Hepatocyte (in vitro differentiated cells): ENCODE results near the gene PAXX. TPM values are rescaled to one million over a fixed set of nuclear protein-coding genes. Genes with fewer than 3 reads are reported as not detected.

Source experiments
- DNase-seq: peaks from one replicate; pipeline ENCODE4 v3.0.0-alpha.2; 2016; ENCODE audit warnings: low spot score
- H2AFZ ChIP-seq: fragments of 200-600 bp; sonication (generic); 2 replicates; pipeline ENCODE4 v1.6.0; 2016; ENCODE audit warnings: antibody characterized with exemption, mild to moderate bottlenecking
- H3K27ac ChIP-seq: fragments of 200-600 bp; sonication (generic); 2 replicates; pipeline ENCODE4 v1.5.1; 2016; ENCODE audit warnings: mild to moderate bottlenecking
- H3K27me3 ChIP-seq: fragments of 200-600 bp; sonication (generic); 2 replicates; pipeline ENCODE4 v1.6.1; 2016
- H3K36me3 ChIP-seq: fragments of 200-600 bp; sonication (generic); replicated peaks from 2 replicates; pipeline ENCODE4 v1.5.1; 2016; ENCODE audit warnings: low read depth; ENCODE audit not compliant: insufficient read depth
- H3K4me1 ChIP-seq: fragments of 200-600 bp; sonication (generic); 2 replicates; pipeline ENCODE4 v1.5.1; 2016; ENCODE audit warnings: mild to moderate bottlenecking, moderate library complexity; ENCODE audit not compliant: insufficient read depth
- H3K4me2 ChIP-seq: fragments of 200-600 bp; sonication (generic); 2 replicates; pipeline ENCODE4 v1.6.0; 2016
- H3K4me3 ChIP-seq: fragments of 200-600 bp; sonication (generic); 2 replicates; pipeline ENCODE4 v1.5.1; 2016; ENCODE audit warnings: mild to moderate bottlenecking
- H3K79me2 ChIP-seq: fragments of 200-600 bp; sonication (generic); 2 replicates; pipeline ENCODE4 v1.6.0; 2017; ENCODE audit warnings: mild to moderate bottlenecking
- H3K9me2 ChIP-seq: fragments of 200-600 bp; sonication (generic); replicated peaks from 2 replicates; pipeline ENCODE4 v1.6.0; 2017; ENCODE audit warnings: mild to moderate bottlenecking; ENCODE audit not compliant: insufficient read depth
- H3K9me3 ChIP-seq: fragments of 200-600 bp; sonication (generic); 2 replicates; pipeline ENCODE4 v1.5.1; 2016; ENCODE audit warnings: low read depth, mild to moderate bottlenecking
- H4K20me1 ChIP-seq: fragments of 200-600 bp; sonication (generic); 2 replicates; pipeline ENCODE4 v1.6.0; 2016; ENCODE audit warnings: mild to moderate bottlenecking; ENCODE audit not compliant: insufficient read depth, poor library complexity, severe bottlenecking
- CTCF ChIP-seq: fragments of 200-600 bp; sonication (generic); IDR thresholded peaks from 2 replicates; pipeline ENCODE4 v1.5.1; 2016; ENCODE audit warnings: antibody characterized with exemption, mild to moderate bottlenecking; ENCODE audit not compliant: poor library complexity
- EZH2 ChIP-seq: fragments of 200-600 bp; sonication (generic); IDR thresholded peaks from 2 replicates; pipeline ENCODE4 v1.6.1; 2016; ENCODE audit warnings: antibody characterized with exemption, mild to moderate bottlenecking, borderline replicate concordance
- EZH2phosphoT487 ChIP-seq: fragments of 200-600 bp; sonication (generic); IDR thresholded peaks from one replicate; pipeline ENCODE4 v1.6.1; 2018; ENCODE audit warnings: antibody characterized with exemption, mild to moderate bottlenecking, low read depth, moderate library complexity; ENCODE audit not compliant: unreplicated experiment, severe bottlenecking
- WGBS: methylation state at CpG from one replicate; pipeline ENCODE4 v1.1.6; 2016; ENCODE audit warnings: low lambda C conversion rate; ENCODE audit errors: missing lambda C conversion rate; 5-methylcytosine and 5-hydroxymethylcytosine counted together
- polyA plus RNA-seq: library from polyadenylated mRNA; unstranded; fragments of >200 nt; fragmentation: Nextera tagmentation; extraction: Ambion mirVana; gene quantifications from 2 replicates; pipeline ENCODE4 v1.2.1, GENCODE V29; 2016
- total RNA-seq: library from RNA; depleted of rRNA; stranded (reverse); fragments of >200 nt; gene quantifications from 2 replicates; pipeline ENCODE4 v1.2.3, GENCODE V29; 2014

PAXX gene
- total and polyA plus RNA-seq, 2 experiments from 2014 or later = 39.5 to 89.5 TPM

GRCh38 chr9:136997830-136998234, 5.6 kb downstream of the PAXX start:
- no peak for DNase-seq
- WGBS = 91% methylated on average over 18 of the region's 18 CpGs
- TF ChIP-seq EZH2 (no peak), EZH2phosphoT487 (no peak)
- Histone ChIP-seq H3K36me3 (no peaks in the 10 kb centered on the region), H3K4me1 (peaks cover 17% of the 10 kb centered on the region), H3K79me2 (peaks cover 6% of the 10 kb centered on the region), H3K27me3 (no peaks in the 10 kb centered on the region), H3K9me3 (no peaks in the 10 kb centered on the region), H4K20me1 (no peaks in the 10 kb centered on the region), H2AFZ (no peak overlapping the region), H3K27ac (no peak overlapping the region), H3K4me2 (no peak overlapping the region), H3K4me3 (no peak overlapping the region), H3K9me2 (no peaks in the 10 kb centered on the region)

- H3K4me1 ChIP-seq = peaks cover 17% of the 10 kb centered on the region
- no peak overlapping the region for H2AFZ ChIP-seq
- H3K9me2 ChIP-seq = no peaks in the 10 kb centered on the region
- no peak overlapping the region for H3K4me2 ChIP-seq
- H3K27ac ChIP-seq = no peak overlapping the region
- H3K27me3 ChIP-seq = no peaks in the 10 kb centered on the region
- WGBS = 76% methylated on average over 10 of the region's 10 CpGs
- H3K79me2 ChIP-seq = no peaks in the 10 kb centered on the region
- no peaks in the 10 kb centered on the region for H4K20me1 ChIP-seq
- DNase-seq = no peak
- no peaks in the 10 kb centered on the region for H3K36me3 ChIP-seq
- H3K4me3 ChIP-seq = no peak overlapping the region
- TF ChIP-seq EZH2phosphoT487 = no peak
- TF ChIP-seq EZH2 = no peak
- no peak for TF ChIP-seq CTCF
- no peaks in the 10 kb centered on the region for H3K9me3 ChIP-seq
Measured at GRCh38 chr9:137000177-137000930, 8.1 kb downstream of the PAXX start.

- H3K9me2 ChIP-seq = no peaks in the 10 kb centered on the region
- TF ChIP-seq CTCF (no peak), EZH2phosphoT487 (no peak), EZH2 (no peak)
- no peak overlapping the region for H3K4me3 ChIP-seq
- H3K36me3 ChIP-seq = no peaks in the 10 kb centered on the region
- no peaks in the 10 kb centered on the region for H4K20me1 ChIP-seq
- peaks cover 3% of the 10 kb centered on the region for H3K4me1 ChIP-seq
- WGBS = 92% methylated on average over 20 of the region's 20 CpGs
- H3K27me3 ChIP-seq = no peaks in the 10 kb centered on the region
- H2AFZ ChIP-seq = no peak overlapping the region
- no peak for DNase-seq
- no peak overlapping the region for H3K4me2 ChIP-seq
- no peaks in the 10 kb centered on the region for H3K9me3 ChIP-seq
- no peaks in the 10 kb centered on the region for H3K79me2 ChIP-seq
- no peak overlapping the region for H3K27ac ChIP-seq
Measured at GRCh38 chr9:137001857-137002645, 9.8 kb downstream of the PAXX start.

GRCh38 chr9:137002646-137003041, 10.4 kb downstream of the PAXX start:
- TF ChIP-seq EZH2phosphoT487 (no peak), EZH2 (no peak), CTCF (no peak)
- Histone ChIP-seq H3K4me3 (no peak overlapping the region), H3K9me2 (no peaks in the 10 kb centered on the region)

More at GRCh38 chr9:137002646-137003041, 10.4 kb downstream of the PAXX start:
- Histone ChIP-seq H3K4me2 (no peak overlapping the region), H3K27me3 (no peaks in the 10 kb centered on the region), H3K9me3 (no peaks in the 10 kb centered on the region), H3K79me2 (no peaks in the 10 kb centered on the region), H3K27ac (no peak overlapping the region), H2AFZ (no peak overlapping the region), H3K4me1 (no peaks in the 10 kb centered on the region), H4K20me1 (no peaks in the 10 kb centered on the region), H3K36me3 (no peaks in the 10 kb centered on the region)
- WGBS = 96% methylated on average over 10 of the region's 10 CpGs
- DNase-seq = no peak
